ENCODE results near the gene EPHA6. TPM values are rescaled to one million over a fixed set of nuclear protein-coding genes. Genes with fewer than 3 reads are reported as not detected.

Gene EPHA6
- total RNA-seq, 1 experiment from 2014 or later: 1.1 TPM

DNA sequence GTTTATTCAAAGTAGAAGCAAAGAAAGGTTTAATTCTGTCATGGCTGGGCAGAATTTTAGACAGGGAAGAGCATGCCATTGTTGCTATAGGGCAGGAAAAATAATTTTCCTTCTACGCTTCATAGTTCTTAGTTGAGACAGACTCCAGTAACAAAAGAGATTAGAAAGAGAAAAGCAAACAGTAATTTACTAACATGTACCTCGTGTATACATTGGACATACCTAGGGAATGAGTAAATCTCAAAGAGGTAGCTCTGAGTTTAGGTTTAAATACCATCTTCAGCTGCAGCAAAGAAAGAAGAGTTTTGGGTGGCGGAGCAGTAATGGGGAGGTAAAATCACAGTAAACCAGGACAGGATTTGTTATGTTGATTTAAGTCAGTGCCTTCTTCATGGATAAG is 416.1 kb downstream of the EPHA6 start:
- no peaks in the 10 kb centered on the region for H3K9me3 Mint-ChIP-seq (ENCODE audit: low read depth, unreplicated experiment)
- no peaks in the 10 kb centered on the region for H3K27me3 Mint-ChIP-seq (ENCODE audit: unreplicated experiment)
- CTCF ChIA-PET: no interaction called here
- no peak overlapping the region for H3K27ac Mint-ChIP-seq (ENCODE audit: unreplicated experiment)
- TF ChIP-seq, protein P1, sequence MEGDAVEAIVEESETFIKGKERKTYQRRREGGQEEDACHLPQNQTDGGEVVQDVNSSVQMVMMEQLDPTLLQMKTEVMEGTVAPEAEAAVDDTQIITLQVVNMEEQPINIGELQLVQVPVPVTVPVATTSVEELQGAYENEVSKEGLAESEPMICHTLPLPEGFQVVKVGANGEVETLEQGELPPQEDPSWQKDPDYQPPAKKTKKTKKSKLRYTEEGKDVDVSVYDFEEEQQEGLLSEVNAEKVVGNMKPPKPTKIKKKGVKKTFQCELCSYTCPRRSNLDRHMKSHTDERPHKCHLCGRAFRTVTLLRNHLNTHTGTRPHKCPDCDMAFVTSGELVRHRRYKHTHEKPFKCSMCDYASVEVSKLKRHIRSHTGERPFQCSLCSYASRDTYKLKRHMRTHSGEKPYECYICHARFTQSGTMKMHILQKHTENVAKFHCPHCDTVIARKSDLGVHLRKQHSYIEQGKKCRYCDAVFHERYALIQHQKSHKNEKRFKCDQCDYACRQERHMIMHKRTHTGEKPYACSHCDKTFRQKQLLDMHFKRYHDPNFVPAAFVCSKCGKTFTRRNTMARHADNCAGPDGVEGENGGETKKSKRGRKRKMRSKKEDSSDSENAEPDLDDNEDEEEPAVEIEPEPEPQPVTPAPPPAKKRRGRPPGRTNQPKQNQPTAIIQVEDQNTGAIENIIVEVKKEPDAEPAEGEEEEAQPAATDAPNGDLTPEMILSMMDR (IDR thresholded peaks at IDR 0.05; ENCODE audit: unreplicated experiment): no peak
- BruUV-seq (replicated peaks): no TSS peak
- H3K4me1 Mint-ChIP-seq (ENCODE audit: low read depth, unreplicated experiment): peaks cover 58% of the 10 kb centered on the region
- H3K36me3 Mint-ChIP-seq (ENCODE audit: insufficient read depth, unreplicated experiment): peaks cover 2% of the 10 kb centered on the region
- intact Hi-C loops (cut with micrococcal nuclease; ENCODE audit: unreplicated experiment): no loop called here
- H3K4me3 Mint-ChIP-seq (ENCODE audit: low read depth, unreplicated experiment): no peak overlapping the region
- no peak for DNase-seq

DNA sequence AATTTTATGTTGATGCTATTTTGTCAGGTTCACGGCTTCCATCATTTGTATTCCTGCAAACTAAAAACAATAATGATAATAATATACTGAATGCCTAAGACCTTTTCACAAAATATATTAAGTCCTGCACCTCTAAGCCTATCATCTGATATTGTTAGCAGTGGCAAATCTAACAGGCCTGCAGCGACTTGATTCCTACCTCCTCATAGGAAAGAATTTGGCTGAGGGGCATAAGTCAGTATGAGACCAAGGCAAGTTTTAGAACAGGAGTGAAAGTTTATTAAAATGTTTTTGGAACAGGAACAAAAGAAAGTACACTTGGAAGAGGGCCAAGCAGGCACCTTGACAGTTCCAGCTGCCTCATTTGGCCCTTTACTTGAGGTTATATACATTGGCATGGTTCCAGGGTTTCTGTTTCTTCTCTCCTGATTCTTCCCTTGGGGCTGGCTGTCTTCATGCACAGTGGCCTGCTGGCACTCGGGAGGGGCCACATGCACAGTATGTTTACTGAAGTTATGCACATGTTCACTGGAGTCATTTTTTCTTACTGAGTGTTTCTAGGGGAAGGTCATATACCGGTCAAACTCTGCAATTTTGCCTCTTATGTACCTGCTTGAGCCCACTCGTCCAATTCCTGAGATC is 418.1 kb downstream of the EPHA6 start:
- TF ChIP-seq, protein P1 (IDR thresholded peaks at IDR 0.05; ENCODE audit: unreplicated experiment): no peak
- Mint-ChIP-seq H3K27me3 (ENCODE audit: unreplicated experiment) (no peaks in the 10 kb centered on the region), H3K36me3 (ENCODE audit: insufficient read depth, unreplicated experiment) (peaks cover 7% of the 10 kb centered on the region), H3K9me3 (ENCODE audit: low read depth, unreplicated experiment) (no peaks in the 10 kb centered on the region), H3K4me1 (ENCODE audit: low read depth, unreplicated experiment) (peaks cover 75% of the 10 kb centered on the region), H3K27ac (ENCODE audit: unreplicated experiment) (peak overlapping the region; percentile 46), H3K4me3 (ENCODE audit: low read depth, unreplicated experiment) (peak overlapping the region; percentile 8)
- DNase-seq: peak; percentile 50
- CTCF ChIA-PET: interaction anchor here (0.6 kb wide), 1 partner anchor 370 kb away, joined by 3 read pairs; no protein-coding TSS in a partner anchor
- intact Hi-C loops (cut with micrococcal nuclease; ENCODE audit: unreplicated experiment): no loop called here
- no TSS peak for BruUV-seq (replicated peaks)

DNA sequence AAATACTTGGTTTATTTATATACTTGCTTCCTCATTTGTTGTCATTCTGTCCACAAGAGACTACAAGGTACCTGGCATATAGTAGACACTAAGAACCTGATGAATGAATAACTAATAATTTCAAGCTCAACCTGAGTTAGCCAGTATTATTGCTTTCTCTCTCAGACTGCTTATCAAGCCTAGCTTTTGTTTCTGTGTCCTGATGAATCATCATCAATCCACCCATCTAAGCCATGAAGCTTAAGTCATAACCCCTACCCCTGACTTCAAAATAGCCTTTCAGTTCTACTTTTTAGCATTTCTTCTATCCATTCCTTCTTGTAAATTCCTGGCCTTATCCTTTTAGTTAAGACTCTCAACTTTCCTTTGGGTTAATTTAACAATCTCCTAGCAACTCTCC is 420.8 kb downstream of the EPHA6 start:
- CTCF ChIA-PET: no interaction called here
- BruUV-seq (replicated peaks): no TSS peak
- Mint-ChIP-seq H3K27me3 (ENCODE audit: unreplicated experiment) (no peaks in the 10 kb centered on the region), H3K27ac (ENCODE audit: unreplicated experiment) (peak overlapping the region; percentile 61), H3K4me3 (ENCODE audit: low read depth, unreplicated experiment) (peak overlapping the region; percentile 24), H3K9me3 (ENCODE audit: low read depth, unreplicated experiment) (no peaks in the 10 kb centered on the region), H3K4me1 (ENCODE audit: low read depth, unreplicated experiment) (peaks cover 64% of the 10 kb centered on the region), H3K36me3 (ENCODE audit: insufficient read depth, unreplicated experiment) (peaks cover 7% of the 10 kb centered on the region)
- DNase-seq: no peak
- intact Hi-C loops (cut with micrococcal nuclease; ENCODE audit: unreplicated experiment): no loop called here
- TF ChIP-seq, protein P1 (IDR thresholded peaks at IDR 0.05; ENCODE audit: unreplicated experiment): no peak

DNA sequence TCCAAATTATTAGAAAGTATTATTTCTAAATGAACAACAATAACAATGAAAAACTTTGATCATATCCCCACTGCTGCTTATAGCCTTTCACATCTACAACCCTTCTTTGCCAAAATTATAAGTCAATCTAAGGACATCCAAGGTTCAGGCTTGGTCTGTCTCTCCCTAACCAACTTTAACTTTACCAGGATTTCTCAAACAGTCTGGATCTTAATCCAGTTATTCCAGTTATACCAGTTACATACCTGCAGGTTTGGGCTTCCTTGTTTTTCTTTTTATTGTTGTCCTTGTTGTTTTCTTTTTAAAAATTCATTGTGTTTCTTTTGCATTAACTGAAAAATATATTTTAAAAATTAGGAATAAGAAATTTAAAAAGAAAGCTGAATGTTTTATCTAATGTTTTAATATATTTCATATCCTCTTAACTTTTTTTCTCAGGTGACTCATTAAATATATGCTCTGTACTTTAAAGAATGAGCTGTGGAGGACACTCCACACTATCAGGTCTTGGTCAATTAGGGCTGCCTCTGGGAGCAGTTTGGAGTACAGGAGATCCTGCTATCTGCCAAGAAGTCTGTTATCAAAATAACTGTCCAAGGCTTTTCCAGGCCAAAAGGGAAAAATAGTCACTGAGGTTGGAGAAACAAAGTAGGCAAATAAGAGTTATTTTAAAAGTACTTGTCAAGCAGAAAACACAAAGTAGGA is 421.4 kb downstream of the EPHA6 start:
- intact Hi-C loops (cut with micrococcal nuclease; ENCODE audit: unreplicated experiment): no loop called here
- no TSS peak for BruUV-seq (replicated peaks)
- CTCF ChIA-PET: no interaction called here
- no peak for DNase-seq
- peaks cover 58% of the 10 kb centered on the region for H3K4me1 Mint-ChIP-seq (ENCODE audit: low read depth, unreplicated experiment)
- peaks cover 7% of the 10 kb centered on the region for H3K36me3 Mint-ChIP-seq (ENCODE audit: insufficient read depth, unreplicated experiment)
- H3K4me3 Mint-ChIP-seq (ENCODE audit: low read depth, unreplicated experiment): peak overlapping the region; percentile 24
- H3K27ac Mint-ChIP-seq (ENCODE audit: unreplicated experiment): peak overlapping the region; percentile 61
- TF ChIP-seq, protein P1 (IDR thresholded peaks at IDR 0.05; ENCODE audit: unreplicated experiment): no peak
- no peaks in the 10 kb centered on the region for H3K27me3 Mint-ChIP-seq (ENCODE audit: unreplicated experiment)
- no peaks in the 10 kb centered on the region for H3K9me3 Mint-ChIP-seq (ENCODE audit: low read depth, unreplicated experiment)

All from Calu3 (cell line).